GM19023 (cell line): ENCODE data around the gene TEAD4.

ENCODE experiments used
- ATAC-seq: cut with Tn5 transposase; IDR thresholded peaks from one replicate; pipeline ENCODE4 v1.9.1; 2021; ENCODE audit warnings: mild to moderate bottlenecking, moderate library complexity; ENCODE audit not compliant: unreplicated experiment

TEAD4 gene

DNA sequence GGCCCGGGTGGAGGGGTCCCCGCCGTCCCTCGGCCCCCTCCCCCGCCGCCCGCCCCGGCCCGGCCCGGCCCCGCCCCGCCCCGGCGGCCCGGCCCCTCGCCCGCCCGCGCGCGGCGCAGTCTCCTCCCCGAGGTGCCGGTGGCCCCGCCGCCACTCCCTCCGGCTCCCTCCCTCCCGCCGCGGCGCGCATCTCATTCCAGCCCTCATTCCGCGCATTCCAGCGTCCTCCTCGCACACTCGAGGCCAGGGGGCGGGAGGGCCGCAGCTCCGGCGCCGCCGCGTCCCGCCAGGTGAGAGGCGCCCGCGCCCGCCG is at the start of gene TEAD4:
TEAD4 (plus strand) TSS at position 206 of the 313 bp plus-strand sequence.
- no peak for ATAC-seq

DNA sequence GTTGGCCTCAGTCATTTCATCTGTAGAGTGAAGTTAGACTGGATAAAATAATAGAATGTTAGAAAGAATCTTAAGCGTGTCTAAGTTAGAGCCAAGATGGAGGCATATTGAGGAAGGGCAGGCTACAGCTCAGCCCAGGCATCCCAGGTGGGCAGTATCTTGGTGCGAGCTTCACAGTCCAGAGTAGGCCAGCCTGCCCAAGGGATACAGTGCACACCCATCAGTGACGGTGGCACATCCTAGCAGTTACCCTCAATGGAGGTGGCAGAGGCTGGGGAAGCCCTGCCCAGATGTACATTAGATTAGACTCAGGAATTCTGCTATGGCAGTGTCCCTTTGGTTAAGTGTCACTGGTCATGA is 47.0 kb upstream of the TEAD4 start:
- ATAC-seq = no peak

DNA sequence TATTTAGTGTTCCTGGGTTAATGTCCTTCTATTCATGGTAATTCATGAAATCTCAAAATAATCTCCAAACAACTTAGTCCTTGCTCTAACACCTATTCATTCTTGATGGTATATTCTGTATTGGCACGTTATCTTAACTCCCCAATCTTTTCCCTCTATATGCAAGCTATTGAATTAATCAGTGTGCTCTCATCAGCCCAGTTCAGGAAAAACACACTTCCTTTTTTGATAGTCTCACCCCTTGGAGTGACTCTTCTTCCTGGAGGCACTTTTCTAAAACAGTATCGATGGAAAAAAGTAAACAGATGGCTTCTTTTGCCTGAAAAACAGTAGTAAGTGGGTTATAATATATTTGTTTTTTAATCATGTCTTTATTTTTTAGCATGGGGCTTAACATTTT is 39.9 kb upstream of the TEAD4 start:
- ATAC-seq = no peak

GRCh38 chr12:2922329-2922728 is 36.9 kb upstream of the TEAD4 start:
- ATAC-seq = no peak

- no peak for ATAC-seq
These were observed 36.1 kb upstream of the TEAD4 start for GRCh38 chr12:2923057-2923456.

GRCh38 chr12:2924019-2924418 is 35.2 kb upstream of the TEAD4 start:
- no peak for ATAC-seq

- ATAC-seq = no peak
These were observed 33.7 kb upstream of the TEAD4 start for GRCh38 chr12:2925322-2925995.

- no peak for ATAC-seq
These were observed 28.3 kb upstream of the TEAD4 start for GRCh38 chr12:2930865-2931264.

GRCh38 chr12:2933586-2933985 is 25.6 kb upstream of the TEAD4 start:
- no peak for ATAC-seq

- ATAC-seq = no peak
These were observed 24.8 kb upstream of the TEAD4 start for GRCh38 chr12:2934371-2934770.

GRCh38 chr12:2936301-2936700 is 22.9 kb upstream of the TEAD4 start:
- no peak for ATAC-seq

- ATAC-seq = no peak
These were observed 21.7 kb upstream of the TEAD4 start for GRCh38 chr12:2937500-2937899.

GRCh38 chr12:2939191-2939590 is 20.0 kb upstream of the TEAD4 start:
- no peak for ATAC-seq

DNA sequence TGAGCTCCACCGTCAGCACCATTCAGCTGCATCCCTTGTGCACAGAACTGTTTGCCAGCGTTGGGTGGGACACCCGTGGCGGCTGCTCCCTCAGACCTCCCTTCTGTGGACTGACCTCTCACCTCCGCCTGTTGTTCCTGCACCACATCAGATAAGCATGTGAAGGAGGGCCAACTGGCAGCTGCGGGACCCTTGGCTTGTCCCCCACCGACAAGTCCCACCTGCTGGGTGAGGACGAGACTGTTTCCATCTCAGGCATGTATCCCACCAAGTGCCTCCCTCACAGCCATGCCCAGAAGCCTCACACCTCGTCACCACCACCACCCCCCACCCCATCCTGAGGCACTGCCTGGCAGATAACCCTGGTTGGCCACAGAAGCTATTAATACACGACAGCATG is 18.6 kb upstream of the TEAD4 start:
- no peak for ATAC-seq

DNA sequence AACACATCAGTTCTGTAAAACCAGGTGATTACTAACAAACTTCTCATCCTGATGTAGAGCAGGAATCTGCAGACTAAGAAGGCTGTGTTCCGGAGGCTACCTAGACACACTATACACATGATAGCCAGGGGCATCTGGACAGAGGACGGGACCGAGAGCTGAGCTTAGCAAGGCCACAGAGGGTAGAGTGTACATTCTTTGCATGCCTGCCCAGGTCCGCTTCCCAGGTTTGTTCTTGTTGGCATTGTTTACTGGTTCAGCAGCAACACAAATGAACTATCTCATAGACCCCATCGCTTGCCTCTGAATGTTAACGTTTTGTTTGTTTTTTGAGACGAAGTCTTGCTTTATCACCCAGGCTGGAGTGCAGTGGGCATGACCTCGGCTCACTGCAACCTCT is 17.7 kb upstream of the TEAD4 start:
- ATAC-seq = no peak

- no peak for ATAC-seq
These were observed 14.7 kb upstream of the TEAD4 start for GRCh38 chr12:2944401-2945047.

DNA sequence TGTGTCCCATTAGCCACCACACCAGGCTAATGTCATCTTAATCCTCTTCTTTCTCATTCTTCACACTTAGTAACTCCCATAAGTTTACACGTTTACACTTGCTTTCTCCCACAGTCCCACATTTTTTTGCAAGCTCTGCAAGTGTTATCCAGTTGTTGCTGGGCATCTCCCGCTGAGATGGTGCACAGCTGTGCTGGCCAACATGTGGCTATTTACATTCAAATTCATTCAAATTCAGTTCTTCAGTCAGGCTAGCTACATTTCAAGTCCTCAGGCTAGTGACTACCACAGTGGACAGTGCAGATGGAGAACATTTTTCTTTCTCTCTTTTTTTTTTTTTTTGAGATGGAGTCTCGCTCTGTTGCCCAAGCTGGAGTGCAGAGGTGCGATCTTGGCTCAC is 9.8 kb upstream of the TEAD4 start:
- no peak for ATAC-seq

GRCh38 chr12:2955888-2956287 is 3.3 kb upstream of the TEAD4 start:
- no peak for ATAC-seq

DNA sequence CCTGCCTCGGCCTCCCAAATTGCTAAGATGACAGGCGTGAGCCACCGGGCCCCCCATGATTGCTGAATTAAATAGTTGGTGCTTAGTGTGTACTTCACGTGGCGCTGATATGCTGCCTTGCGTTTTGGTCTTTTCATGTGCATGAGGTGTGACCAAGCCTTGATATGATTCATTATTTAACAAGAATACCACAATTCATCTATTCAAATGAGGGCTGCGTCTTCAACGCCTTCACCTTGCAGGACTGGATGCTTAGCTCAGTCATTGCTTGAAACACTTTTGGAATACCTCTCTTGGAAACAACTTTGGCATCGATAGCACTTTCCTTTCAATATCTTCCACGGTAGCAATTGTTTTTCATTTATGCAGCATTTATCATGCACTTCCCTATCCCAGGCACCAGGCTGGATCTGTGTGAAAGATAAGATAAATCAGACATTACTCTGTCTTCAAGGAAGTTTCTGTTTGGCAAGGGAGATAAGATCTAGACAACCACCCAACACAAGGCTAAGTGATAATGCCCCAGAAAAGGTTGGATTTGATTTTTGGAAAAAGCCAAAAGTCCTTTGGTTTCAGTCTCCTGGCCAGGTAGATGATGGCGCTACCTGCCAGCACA is 1.3 kb upstream of the TEAD4 start:
- ATAC-seq = no peak

GRCh38 chr12:2958432-2959191 is 585 bp upstream of the TEAD4 start:
- ATAC-seq = no peak

GRCh38 chr12:2959505-2960389 is 550 bp downstream of the TEAD4 start:
- no peak for ATAC-seq
